GM18951 (cell line): Measurements from ENCODE around the gene AGPAT4.

Experiments
- POLR2A ChIP-seq: IDR thresholded peaks from 4 replicates; pipeline ENCODE4 v1.6.1; 2011; ENCODE audit warnings: mild to moderate bottlenecking; ENCODE audit not compliant: insufficient read length, insufficient read depth; ENCODE audit errors: extremely low read depth
- in situ Hi-C: fragments of 300-500 bp; cut with MboI; formaldehyde crosslinking; loops from one replicate; pipeline ENCODE4 v1.12.0; 2022; ENCODE audit warnings: low sequenced_read_pairs, mixed read lengths, inconsistent platforms; ENCODE audit not compliant: unreplicated experiment

The AGPAT4 gene

DNA sequence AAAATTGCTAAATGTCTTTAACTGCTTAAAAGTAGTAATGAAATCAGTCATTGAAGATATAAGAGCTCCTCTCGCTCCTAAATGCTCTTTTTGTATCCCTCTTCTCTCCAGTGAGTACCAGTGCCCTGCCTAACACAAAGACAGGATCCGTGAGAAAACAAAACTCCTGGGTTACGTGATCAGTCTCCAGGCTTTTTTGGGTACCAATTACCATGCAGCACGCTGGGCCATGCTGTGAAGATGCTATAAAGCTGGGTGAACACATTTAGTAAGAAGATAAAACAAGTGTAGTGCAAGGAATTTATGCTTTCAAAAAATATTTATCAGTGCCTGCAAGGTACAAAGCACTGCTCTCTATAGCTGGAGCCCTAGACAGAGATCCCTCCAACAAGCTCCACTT lies 66.7 kb downstream of the AGPAT4 start:
- no peak for TF ChIP-seq POLR2A
- in situ Hi-C loops: no loop called here

DNA sequence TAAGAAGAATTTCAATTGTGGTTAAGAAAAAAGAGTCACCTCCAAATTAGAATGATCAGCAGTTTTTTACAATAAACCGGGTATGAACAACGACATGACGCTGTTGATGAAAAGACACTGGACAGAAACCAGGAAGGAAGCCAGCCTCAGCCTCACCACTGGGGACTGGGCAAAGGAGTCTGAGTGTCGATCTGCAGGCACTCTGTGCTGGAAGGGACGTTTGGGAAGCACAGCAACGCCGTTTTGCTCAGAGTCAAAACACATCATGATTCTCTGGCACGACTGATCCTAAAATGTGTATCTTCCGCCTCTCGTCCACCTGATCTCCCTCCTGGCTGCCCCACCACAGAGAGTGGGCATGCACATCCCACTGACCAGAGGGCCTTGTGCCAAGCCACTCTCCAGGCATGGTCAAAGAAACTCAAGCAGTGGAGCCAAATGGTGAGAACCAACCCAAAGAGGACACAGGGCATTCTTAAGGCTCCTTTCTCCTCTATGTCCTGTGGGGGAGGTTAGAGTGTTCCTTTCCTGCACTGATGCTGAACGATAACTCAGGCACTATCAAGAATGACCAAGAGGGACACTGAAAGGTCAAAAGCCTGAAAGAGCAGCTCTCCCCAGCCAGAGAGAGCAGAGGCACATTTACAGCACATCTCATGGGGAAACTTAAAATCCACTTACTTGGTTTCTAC lies 68.8 kb downstream of the AGPAT4 start:
- no peak for TF ChIP-seq POLR2A
- in situ Hi-C loops: no loop called here

DNA sequence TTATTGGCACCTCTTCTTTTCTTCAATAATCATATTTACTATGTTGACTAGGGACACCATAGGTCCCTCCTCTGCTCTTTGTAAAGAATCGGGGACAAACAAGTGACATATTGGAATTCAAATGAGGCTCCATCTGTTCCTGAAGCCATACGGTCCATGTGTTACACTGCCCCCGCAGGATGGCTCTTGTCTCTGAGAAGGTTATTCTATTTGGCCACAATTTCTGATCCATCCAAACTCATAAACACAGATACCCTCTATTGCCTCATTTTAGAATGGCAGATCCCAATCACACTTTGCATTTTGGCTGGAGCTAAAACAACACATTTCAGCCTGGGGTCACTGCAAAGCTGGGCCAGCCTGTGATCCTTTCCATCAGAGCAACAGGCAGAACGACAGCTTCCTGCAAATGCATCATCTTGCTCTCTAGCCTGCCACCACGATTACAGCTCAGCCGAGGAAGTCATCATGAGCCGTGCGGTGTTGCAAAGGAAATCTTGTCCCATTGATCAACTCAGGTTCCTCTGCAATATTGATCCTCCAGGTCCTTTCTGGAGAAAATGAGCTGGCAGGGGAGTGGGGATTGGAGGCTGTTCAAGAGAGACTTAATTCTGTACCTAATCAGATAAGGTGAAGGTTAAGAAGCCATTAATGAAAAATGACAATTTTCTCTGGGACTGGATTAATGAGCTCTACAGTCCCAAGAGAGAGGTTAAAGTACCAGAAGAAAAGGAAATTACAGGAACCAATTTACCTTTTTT lies 73.1 kb downstream of the AGPAT4 start:
- no peak for TF ChIP-seq POLR2A
- in situ Hi-C loops: no loop called here

DNA sequence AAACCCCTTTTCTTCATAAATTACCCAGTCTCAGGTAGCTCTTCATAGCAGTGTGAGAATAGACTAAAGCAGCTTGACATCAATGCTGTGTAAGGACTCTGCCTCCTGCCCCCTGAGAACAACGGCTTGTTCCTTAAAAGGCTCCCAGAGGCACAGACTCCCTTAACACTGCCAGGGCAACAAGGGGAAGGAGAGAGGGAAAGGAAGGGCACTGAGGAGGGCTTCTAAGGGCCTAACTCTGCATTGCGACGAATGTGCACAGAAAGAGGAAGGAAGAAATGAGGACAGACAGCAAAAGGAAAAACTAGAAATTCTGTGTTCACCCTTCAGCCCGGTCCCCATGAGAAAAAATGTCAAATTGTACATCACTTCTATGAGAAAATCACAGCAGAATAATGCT lies 74.0 kb downstream of the AGPAT4 start:
- no peak for TF ChIP-seq POLR2A
- in situ Hi-C loops: no loop called here

DNA sequence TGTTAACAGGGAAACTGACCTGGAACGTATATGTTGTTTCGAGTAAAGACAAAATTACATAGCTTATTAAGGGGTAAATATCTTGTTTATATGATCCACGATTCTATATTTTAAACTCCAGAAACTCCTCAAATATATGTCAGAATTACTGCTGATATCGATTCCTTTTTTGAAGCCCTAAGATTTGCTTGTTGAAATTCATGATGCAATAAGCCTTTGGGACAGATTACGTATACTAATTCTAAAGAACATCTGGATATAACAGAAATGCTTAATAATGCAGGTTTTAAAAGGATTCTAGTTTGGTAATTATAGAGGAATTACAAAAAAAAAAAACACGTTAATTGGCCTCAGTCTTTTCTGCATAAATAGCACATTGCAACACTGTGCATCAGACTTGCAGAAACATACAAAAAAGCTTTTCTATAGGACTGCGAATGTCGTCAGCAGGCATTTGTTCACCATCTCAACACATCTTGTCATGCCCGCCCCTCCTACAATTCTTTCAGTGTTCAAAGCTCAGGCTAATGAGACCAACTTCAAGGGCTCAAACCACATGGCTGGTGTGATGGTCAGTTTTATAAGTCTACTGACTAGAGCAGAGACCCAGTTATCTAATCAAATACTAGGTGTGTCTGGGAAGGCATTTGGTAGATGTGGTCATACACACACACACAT lies 74.9 kb downstream of the AGPAT4 start:
- no peak for TF ChIP-seq POLR2A
- in situ Hi-C loops: no loop called here

DNA sequence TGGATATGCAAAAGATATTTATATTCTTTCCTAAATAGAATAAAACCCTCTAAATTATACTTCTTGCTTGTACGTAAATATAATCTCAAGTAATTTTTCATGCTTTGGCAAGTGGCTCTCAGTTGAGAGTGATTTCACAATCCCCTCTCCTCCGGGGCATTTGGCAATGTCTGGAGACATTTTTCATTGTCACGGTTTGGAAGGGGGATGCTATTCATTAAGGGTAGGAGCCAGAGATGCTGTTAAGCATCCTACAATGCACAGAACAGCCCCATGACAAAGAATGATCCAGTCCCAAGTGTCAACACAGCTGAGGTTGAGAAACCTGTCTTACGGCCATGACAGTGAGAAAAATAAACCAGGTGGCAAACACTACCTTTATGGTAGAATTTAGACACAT lies 75.7 kb downstream of the AGPAT4 start:
- in situ Hi-C loops: no loop called here

DNA sequence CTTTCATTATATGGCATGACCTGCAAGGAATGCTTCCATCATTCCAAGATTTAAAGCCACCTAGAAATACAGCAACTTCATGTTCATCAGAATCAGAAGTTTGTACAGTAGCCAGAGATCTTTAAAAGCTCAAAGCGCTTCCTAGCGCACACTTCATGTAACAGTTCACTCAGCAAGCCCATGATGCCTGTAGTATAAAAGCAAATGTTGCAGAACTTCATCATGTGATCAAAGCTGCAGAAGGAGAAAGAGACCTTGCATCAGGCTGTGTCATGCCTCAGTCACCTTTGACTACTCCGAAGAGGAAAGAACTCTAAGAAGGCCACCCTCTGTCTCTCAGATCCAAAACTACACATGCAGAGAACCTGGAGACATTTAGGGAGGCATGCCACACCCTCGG lies 78.5 kb downstream of the AGPAT4 start:
- in situ Hi-C loops: no loop called here
- TF ChIP-seq POLR2A: no peak

More for the DNA sequence above, 75.7 kb downstream of the AGPAT4 start:
- TF ChIP-seq POLR2A: no peak

DNA sequence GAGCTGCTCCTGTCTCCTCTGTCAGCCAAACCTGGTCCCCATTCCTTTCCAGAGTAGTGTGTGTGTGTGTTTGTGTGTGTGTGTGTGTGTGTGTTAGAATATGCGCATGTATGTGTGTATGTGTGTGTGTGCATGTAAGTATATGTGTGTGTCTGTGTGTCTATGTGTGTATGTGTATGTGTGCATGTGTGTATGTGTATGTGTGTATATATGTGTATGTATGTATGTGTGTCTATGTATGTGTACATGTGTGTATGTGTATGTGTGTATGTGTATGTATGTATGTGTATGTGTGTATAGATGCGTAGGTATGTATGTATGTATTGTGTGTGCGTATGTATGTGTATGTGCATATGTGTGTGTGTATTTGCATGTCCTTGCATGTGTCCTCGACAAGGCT lies 79.5 kb downstream of the AGPAT4 start:
- TF ChIP-seq POLR2A: no peak
- in situ Hi-C loops: no loop called here

DNA sequence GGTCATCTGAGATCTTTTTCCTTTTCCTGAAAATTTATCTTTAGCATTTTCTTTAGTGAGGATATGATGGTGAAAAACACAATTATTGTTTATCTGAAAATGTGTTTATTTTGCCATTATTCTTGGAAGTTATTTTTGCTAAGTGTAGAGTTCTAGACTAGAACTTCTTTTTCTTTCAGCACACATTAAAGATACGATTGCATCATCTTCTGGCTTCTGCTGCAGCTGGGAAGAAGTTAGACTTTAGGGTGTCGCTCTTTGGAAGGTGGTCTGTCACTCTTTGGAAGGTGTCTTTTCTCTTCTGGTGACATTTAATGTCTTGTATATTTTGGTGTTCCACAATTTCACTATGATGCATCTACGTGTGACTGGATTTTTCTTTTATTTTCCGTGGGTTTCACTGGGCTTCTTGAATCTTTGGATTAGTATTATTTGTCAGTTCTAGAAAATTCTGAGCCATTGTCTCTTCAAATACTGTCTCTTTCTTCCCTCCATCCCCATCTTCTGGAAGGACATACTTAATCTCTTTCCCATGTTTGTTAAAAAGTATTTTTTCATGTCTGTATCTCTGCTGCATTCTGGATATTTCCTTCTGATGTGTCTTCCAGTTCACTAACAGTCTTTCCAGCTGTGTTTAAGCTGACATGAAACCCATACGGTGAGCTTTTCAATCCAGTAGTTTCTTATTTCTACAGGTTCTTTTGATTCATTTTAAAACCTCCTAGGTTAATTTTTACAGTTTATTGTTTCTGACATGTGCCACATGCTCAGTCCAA lies 81.0 kb downstream of the AGPAT4 start:
- in situ Hi-C loops: no loop called here
- TF ChIP-seq POLR2A: no peak

DNA sequence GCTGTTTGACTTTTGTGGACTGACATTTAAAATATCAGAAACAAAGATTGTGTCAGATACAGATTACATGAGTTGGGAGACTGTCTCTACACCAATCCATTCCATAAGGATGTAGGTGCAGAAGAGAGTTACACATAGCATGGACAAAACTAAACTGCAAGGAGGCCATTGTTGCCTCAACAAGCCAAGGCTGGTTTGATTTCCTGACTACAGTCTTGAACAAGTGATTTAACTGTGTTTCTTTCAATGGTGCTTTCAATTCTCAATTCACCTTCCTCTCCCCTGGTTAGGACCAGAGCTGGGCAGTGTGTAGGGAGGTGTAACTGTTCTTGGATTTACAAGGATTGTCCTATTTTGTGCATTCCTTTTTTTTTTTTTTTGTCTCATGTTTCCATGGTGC lies 82.2 kb downstream of the AGPAT4 start:
- in situ Hi-C loops: no loop called here
- TF ChIP-seq POLR2A: no peak

DNA sequence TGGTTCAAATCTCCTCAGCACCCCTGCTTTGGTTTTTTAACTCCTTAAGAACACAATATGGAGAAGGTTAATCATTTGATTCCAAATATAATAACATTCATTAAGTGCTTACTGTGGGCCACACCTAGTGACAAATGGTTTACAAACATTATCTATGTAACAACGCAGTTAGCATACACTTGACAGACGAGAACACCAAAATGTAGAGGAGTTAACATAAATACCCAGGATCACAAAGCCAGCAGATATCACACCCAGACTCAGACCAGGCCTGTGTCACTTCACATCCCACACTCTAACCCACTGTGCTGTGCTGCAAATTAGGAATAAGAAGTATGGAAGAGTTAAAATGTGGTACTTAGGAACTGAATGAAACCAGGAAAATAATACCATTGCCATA lies 82.9 kb downstream of the AGPAT4 start:
- no peak for TF ChIP-seq POLR2A
- in situ Hi-C loops: no loop called here

DNA sequence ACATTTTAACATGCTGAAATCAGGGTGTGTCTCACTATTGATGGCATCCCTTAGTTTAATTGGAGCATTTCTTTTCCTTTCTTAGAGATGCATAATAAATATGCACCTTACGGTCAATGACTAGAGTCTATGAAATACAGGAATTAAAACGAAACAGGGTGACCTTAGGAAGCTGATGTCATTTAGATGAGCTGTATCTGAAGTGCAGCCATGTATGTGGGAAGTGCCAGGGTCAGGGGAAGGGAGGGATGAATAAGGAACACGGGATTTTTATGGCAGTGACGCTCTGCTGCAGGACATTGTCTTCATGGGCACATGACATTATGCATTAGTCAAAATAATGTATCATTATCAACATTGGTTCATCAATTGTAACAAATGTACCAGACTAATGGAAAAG lies 84.0 kb downstream of the AGPAT4 start:
- in situ Hi-C loops: no loop called here
- no peak for TF ChIP-seq POLR2A

DNA sequence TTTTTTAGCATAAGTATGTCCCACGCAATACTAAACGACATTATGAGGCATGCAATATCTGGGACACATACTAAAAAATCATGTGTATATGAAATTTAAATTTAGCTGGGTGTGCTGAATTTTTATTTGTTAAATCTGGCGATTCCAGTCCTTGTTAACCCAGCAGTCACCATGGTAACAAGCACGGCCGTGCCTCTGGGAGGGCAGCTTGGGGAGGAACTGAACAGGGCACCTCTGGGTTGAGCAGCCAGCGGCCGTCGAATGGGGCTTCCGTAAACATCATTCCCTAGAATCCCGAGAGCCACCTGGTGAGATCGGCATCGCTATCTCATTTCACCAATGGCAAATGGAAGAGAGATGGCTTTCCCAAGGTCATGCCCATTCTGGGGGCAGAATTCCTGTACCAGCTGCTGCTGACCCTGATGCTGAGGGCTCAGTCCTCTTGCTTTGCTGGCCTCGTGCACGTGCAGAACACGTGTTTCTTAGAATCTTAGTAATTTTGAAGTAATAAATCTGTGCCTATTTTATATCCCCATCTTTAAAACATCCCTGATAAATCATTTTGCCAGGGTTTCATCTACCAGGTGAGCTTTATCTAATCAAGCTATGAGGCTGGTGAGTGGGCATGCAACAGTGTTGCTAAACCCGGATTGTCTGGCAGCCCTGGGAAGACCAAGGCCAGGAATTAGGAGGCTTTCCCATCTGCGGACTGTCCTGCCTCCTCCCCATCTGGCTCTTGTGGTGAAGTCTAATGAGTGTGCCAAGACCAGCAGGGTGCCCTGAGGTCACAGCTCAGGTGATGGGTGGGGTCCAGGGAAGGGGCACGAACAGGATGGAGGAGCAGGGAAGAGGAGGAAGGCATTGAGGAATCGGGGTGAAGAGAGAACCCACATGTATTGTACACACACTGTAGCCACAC lies 85.1 kb downstream of the AGPAT4 start:
- TF ChIP-seq POLR2A: no peak
- in situ Hi-C loops: no loop called here
